SJSA1 (cell line): ENCODE results near the gene FMN1. TPM values are rescaled to one million over a fixed set of nuclear protein-coding genes. Genes with fewer than 3 reads are reported as not detected.

Experiments
- DNase-seq, 2 experiments: peaks; one replicate each; pipeline ENCODE4 v3.0.0-alpha.2; 2015 to 2020; ENCODE audit warnings: low spot score in 2 of 2, low read depth in 1 of 2
- H3K27ac ChIP-seq: fragments of 250-450 bp; sonication (Bioruptor Pico); 2 replicates; pipeline ENCODE4 v1.5.1; 2020; ENCODE audit warnings: mild to moderate bottlenecking, moderate library complexity
- H3K27me3 ChIP-seq: fragments of 250-450 bp; sonication (Bioruptor Pico); replicated peaks from 2 replicates; pipeline ENCODE4 v1.5.1; 2020; ENCODE audit warnings: mild to moderate bottlenecking, moderate library complexity
- H3K36me3 ChIP-seq: fragments of 250-450 bp; sonication (Bioruptor Pico); 2 replicates; pipeline ENCODE4 v1.5.1; 2020; ENCODE audit warnings: mild to moderate bottlenecking
- H3K4me1 ChIP-seq: fragments of 250-450 bp; sonication (Bioruptor Pico); replicated peaks from 2 replicates; pipeline ENCODE4 v1.6.1; 2021; ENCODE audit warnings: mild to moderate bottlenecking
- H3K4me3 ChIP-seq: fragments of 250-450 bp; sonication (Bioruptor Pico); 2 replicates; pipeline ENCODE4 v1.5.1; 2020; ENCODE audit warnings: mild to moderate bottlenecking
- H3K9me3 ChIP-seq: fragments of 250-450 bp; sonication (Bioruptor Pico); replicated peaks from 2 replicates; pipeline ENCODE4 v1.5.1; 2020; ENCODE audit warnings: mild to moderate bottlenecking
- total RNA-seq: library from RNA; depleted of rRNA; stranded (reverse); fragments of >200 nt; shearing (Covaris generic); gene quantifications from 2 replicates; pipeline ENCODE4 v1.2.3, GENCODE V29; 2014

The FMN1 gene
- total RNA-seq, 1 experiment from 2014 or later = 2.4 TPM

- Histone ChIP-seq H3K9me3 (no peaks in the 10 kb centered on the region), H3K27ac (no peak overlapping the region), H3K36me3 (no peaks in the 10 kb centered on the region), H3K4me3 (no peak overlapping the region), H3K4me1 (peaks cover 7% of the 10 kb centered on the region; the same call in 1 of the 2 replicates), H3K27me3 (no peaks in the 10 kb centered on the region)
- DNase-seq = no peak
These were observed 167.0 kb downstream of the FMN1 start for GRCh38 chr15:33027306-33028035.

DNA sequence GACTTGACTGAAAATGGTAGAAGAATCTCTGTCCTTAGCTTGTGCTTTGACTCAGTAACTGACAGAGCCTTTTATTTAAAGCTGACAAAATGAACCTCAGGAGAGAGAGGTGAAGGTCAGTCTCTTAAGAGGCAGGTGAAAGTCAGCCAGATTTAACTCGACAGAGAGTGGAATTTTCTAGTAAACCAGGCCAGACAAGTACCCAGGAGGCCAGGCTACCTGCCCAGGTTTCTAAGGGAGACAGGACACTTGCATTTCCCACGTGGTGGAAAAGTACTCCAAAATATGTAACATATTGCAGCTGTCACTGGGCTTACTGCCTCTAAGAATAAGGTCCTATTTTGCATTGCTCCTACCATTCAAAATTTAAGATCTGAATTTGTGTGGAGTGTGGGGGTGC, 167.9 kb downstream of the FMN1 start:
- Histone ChIP-seq H3K4me1 (peaks cover 8% of the 10 kb centered on the region; the same call in 1 of the 2 replicates), H3K27ac (no peak overlapping the region), H3K27me3 (no peaks in the 10 kb centered on the region), H3K4me3 (no peak overlapping the region), H3K36me3 (no peaks in the 10 kb centered on the region), H3K9me3 (no peaks in the 10 kb centered on the region)
- DNase-seq = no peak

- Histone ChIP-seq H3K4me3 (no peak overlapping the region), H3K27ac (no peak overlapping the region), H3K9me3 (no peaks in the 10 kb centered on the region), H3K36me3 (no peaks in the 10 kb centered on the region), H3K4me1 (peaks cover 3% of the 10 kb centered on the region; the same call in 1 of the 2 replicates), H3K27me3 (no peaks in the 10 kb centered on the region)
- no peak for DNase-seq
These were observed 171.9 kb downstream of the FMN1 start for GRCh38 chr15:33022629-33023028.

DNA sequence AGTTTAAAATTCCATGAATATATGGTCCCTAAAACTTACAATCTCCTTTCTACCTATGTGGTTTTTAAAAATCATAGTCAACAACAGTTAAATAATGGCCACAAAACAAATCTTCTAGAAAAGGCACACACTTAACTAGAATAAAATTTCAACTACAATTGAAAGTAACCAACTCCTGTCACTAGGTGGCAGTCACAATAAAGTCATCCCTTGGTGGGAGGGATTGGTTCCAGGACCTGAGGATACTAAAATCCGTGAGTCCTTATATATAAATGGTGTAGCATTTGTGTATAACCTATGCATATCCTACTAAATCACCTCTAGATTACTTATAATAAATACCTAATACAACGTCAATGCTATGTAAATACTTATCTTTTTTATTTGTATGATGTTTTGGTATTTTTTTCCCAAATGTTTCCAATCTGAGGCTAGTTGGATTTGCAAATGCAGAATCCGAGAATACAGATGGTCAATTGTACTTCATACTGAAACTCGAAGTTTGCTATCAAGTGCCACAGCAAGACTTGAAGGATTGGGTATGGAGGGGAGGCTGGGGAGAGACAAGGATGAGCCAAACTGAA, 172.6 kb downstream of the FMN1 start:
- peak in 1 of 2 experiments; percentile 43 for DNase-seq
- H3K9me3 ChIP-seq = no peaks in the 10 kb centered on the region
- peaks cover 3% of the 10 kb centered on the region; the same call in 1 of the 2 replicates for H3K4me1 ChIP-seq
- H3K27me3 ChIP-seq = no peaks in the 10 kb centered on the region
- H3K27ac ChIP-seq = no peak overlapping the region
- H3K4me3 ChIP-seq = no peak overlapping the region
- H3K36me3 ChIP-seq = no peaks in the 10 kb centered on the region

DNA sequence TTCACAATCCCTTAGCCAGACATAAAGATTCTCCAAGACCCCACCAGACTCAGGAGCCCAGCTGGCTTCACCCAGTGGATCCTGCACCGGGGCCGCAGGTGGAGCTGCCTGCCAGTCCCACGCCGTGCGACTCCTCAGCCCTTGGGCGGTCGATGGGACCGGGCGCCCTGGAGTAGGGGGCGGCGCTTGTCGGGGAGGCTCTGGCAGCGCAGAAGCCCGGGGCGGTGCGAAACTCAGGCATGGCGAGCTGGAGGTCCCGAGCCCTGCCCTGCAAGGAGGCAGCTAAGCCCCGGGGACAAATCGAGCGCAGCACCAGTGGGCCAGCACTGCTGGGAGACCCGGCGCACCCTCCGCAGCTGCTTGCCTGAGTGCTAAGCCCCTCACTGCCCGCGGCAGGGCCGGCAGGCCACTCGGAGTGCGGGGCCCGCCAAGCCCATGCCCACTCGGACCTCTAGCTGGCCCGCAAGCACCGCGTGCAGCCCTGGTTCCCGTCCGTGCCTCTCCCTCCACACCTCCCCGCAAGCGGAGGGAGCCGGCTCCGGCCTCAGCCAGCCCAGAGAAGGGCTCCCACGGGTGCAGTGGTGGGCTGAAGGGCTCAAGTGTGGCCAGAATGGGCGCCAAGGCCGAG, 175.0 kb downstream of the FMN1 start:
- Histone ChIP-seq H3K4me1 (peaks cover 10% of the 10 kb centered on the region), H3K27ac (no peak overlapping the region), H3K4me3 (no peak overlapping the region), H3K36me3 (no peaks in the 10 kb centered on the region), H3K9me3 (no peaks in the 10 kb centered on the region), H3K27me3 (no peaks in the 10 kb centered on the region)
- DNase-seq = no peak

DNA sequence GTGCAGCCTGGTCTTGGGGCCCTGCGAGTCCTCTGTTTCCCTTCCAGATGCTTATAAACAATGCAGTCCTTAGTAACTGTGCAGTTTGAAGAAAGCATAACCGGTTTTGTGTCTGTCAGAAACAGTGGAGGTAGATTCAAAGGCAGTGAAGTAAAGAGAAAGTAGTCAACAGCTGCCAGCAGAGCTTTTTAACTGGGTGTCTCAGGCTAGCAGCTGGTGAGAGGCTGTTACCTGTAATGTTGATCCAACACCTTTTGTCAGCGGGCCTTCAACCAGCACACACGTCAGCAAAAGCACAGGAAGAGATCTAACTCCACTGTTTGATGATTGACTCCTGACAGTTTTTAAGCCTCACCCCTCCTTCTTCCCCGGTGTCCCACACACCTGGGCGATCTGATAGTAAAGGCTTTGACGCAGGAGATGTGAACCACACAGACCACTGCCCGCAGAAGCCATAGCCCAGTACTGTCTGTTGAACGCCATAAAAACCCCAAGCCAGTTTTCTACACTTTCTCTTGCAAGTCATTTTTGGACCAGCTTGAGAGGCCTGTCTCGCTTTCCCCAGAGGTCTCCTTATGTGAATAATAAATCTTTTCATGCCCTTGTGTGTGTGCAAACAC, 178.0 kb downstream of the FMN1 start:
- H3K27ac ChIP-seq = no peak overlapping the region
- peaks cover 18% of the 10 kb centered on the region for H3K4me1 ChIP-seq
- no peaks in the 10 kb centered on the region for H3K36me3 ChIP-seq
- H3K4me3 ChIP-seq = no peak overlapping the region
- DNase-seq = no peak
- H3K27me3 ChIP-seq = no peaks in the 10 kb centered on the region
- H3K9me3 ChIP-seq = no peaks in the 10 kb centered on the region

GRCh38 chr15:33014586-33014985, 179.9 kb downstream of the FMN1 start:
- Histone ChIP-seq H3K4me3 (no peak overlapping the region), H3K9me3 (no peaks in the 10 kb centered on the region), H3K27ac (peak overlapping the region; percentile 6; the same call in 1 of the 2 replicates)

GRCh38 chr15:33013827-33014445, 180.6 kb downstream of the FMN1 start:
- Histone ChIP-seq H3K27me3 (no peaks in the 10 kb centered on the region), H3K4me1 (peaks cover 21% of the 10 kb centered on the region), H3K4me3 (no peak overlapping the region), H3K36me3 (no peaks in the 10 kb centered on the region), H3K27ac (peak overlapping the region; percentile 6; the same call in 1 of the 2 replicates), H3K9me3 (no peaks in the 10 kb centered on the region)
- DNase-seq = peak in 1 of 2 experiments; percentile 63

More at GRCh38 chr15:33014586-33014985, 179.9 kb downstream of the FMN1 start:
- DNase-seq = no peak
- peaks cover 18% of the 10 kb centered on the region for H3K4me1 ChIP-seq
- H3K27me3 ChIP-seq = no peaks in the 10 kb centered on the region
- H3K36me3 ChIP-seq = no peaks in the 10 kb centered on the region

GRCh38 chr15:33011976-33012375, 182.5 kb downstream of the FMN1 start:
- no peaks in the 10 kb centered on the region for H3K27me3 ChIP-seq
- no peaks in the 10 kb centered on the region for H3K9me3 ChIP-seq
- no peaks in the 10 kb centered on the region for H3K36me3 ChIP-seq
- no peak overlapping the region for H3K27ac ChIP-seq
- no peak for DNase-seq
- H3K4me1 ChIP-seq = peaks cover 41% of the 10 kb centered on the region
- no peak overlapping the region for H3K4me3 ChIP-seq

- Histone ChIP-seq H3K4me1 (peaks cover 35% of the 10 kb centered on the region), H3K27ac (no peak overlapping the region), H3K4me3 (no peak overlapping the region), H3K36me3 (no peaks in the 10 kb centered on the region), H3K9me3 (no peaks in the 10 kb centered on the region), H3K27me3 (no peaks in the 10 kb centered on the region)
- DNase-seq = no peak
These were observed 184.9 kb downstream of the FMN1 start for GRCh38 chr15:33009603-33010002.

- H3K4me1 ChIP-seq = peaks cover 29% of the 10 kb centered on the region
- H3K36me3 ChIP-seq = no peaks in the 10 kb centered on the region
- no peaks in the 10 kb centered on the region for H3K27me3 ChIP-seq
- H3K9me3 ChIP-seq = no peaks in the 10 kb centered on the region
- H3K4me3 ChIP-seq = no peak overlapping the region
- DNase-seq = no peak
- peak overlapping the region; percentile 54 for H3K27ac ChIP-seq
These were observed 185.5 kb downstream of the FMN1 start for GRCh38 chr15:33009026-33009425.

DNA sequence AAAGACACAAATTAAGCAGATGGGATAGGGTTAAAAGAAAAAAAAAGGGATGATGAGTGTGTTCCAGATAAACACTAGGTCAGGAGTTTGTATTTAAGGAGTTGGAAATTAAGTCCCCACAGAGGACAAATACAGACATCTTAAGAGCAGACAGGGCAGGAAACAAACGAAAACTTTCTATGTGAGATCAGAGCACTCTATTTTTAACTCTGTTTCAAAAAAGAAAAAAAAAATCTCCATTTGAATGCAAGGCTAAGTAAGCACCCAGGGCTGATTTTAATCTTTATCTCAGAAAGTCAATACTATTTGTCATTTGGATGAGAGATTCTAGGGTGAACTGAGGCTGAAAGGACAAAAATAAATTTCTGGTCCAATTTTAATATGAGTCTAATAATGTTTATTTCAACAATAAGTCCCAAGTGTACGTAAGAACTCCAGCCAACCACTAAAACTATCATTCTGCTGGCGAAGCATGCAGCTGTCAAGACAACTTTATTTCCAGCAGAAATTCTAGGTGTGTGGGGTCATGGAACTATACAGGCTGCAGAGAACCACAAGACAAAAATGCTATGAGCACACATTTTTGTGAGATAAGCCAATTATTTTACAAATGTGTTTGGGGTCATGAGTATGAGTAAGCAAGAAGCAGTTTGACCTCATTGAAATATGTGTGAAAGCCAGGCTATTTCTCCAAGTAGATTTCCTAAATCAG, 186.1 kb downstream of the FMN1 start:
- Histone ChIP-seq H3K4me1 (peaks cover 23% of the 10 kb centered on the region), H3K27ac (peak overlapping the region; percentile 54), H3K36me3 (no peaks in the 10 kb centered on the region), H3K27me3 (no peaks in the 10 kb centered on the region), H3K9me3 (no peaks in the 10 kb centered on the region), H3K4me3 (no peak overlapping the region)
- peak in 1 of 2 experiments; percentile 49 for DNase-seq

DNA sequence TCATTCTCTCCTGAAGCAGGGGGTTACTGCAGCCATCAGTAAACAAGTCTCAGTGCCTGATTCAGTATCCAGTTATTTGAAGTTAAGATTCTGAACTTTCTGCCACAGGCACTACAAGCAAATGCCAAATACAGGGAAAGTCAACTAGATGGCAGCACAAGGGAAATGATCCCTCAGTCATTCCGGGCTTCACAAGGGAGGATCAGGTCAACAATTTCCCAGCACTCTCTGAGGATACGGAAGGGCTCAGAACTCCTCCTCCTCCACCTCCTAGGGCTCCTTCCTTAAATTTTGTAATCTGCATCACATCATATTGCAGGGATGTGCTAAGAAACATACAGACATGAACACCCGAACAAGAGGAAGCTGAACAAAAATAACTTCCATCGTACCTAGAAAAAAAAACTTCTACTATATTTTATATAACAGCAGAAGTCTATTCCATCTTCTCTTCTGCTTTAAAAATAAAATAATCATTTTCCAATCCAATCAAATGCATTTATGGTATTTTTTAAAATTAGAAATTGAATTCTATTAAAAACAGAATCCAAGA, 187.1 kb downstream of the FMN1 start:
- Histone ChIP-seq H3K9me3 (no peaks in the 10 kb centered on the region), H3K27ac (no peak overlapping the region), H3K4me3 (no peak overlapping the region), H3K4me1 (peaks cover 23% of the 10 kb centered on the region), H3K27me3 (no peaks in the 10 kb centered on the region), H3K36me3 (no peaks in the 10 kb centered on the region)
- DNase-seq = peak in 1 of 2 experiments; percentile 37
